ENCODE measurements around the gene HTRA3. TPM values are rescaled to one million over a fixed set of nuclear protein-coding genes. Genes with fewer than 3 reads are reported as not detected.

Gene HTRA3
- total and polyA plus RNA-seq, 2 of the 8 experiments (the other 6 are each of a cell fraction or from before 2014, with no cell fraction given): 3.2 to 5.8 TPM

- TF ChIP-seq EP300 (IDR thresholded peaks at IDR 0.05; ENCODE audit: borderline replicate concordance in 1 of 2, low read depth in 2 of 2, low read length in 2 of 2) (no peak), TCF12 (IDR thresholded peaks at IDR 0.05; ENCODE audit: low read depth, low read length) (no peak), POU5F1 (IDR thresholded peaks at IDR 0.05; ENCODE audit: low read depth, low read length) (no peak)
Measured at GRCh38 chr4:8333726-8334460, 64.3 kb downstream of the HTRA3 start (continued).

Data from H1 (cell line).